ENCODE results near the gene KRT84. TPM values are rescaled to one million over a fixed set of nuclear protein-coding genes. Genes with fewer than 3 reads are reported as not detected.

KRT84 gene
- total and polyA plus RNA-seq, 11 donors = not detected

DNA sequence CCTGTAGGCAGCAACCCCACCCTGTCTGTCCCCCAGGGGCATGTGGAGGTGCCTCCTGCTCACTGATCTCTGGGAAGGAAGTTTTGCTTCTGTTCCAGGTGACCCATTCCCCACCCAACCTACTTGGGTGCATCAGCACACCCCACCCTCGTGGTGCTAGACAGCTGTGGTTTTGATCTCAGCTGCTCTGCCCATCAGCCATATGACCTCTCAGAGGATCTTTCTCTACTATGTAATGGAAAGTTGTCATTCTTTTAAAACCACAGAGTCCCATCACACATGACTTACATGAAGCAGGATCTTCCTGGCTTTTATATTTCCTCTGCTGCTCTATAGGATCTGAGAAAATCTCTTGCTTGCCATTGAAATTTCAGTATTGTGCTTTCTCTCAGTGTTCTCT, 34.2 kb upstream of the KRT84 start:
- TF ChIP-seq, protein P1, sequence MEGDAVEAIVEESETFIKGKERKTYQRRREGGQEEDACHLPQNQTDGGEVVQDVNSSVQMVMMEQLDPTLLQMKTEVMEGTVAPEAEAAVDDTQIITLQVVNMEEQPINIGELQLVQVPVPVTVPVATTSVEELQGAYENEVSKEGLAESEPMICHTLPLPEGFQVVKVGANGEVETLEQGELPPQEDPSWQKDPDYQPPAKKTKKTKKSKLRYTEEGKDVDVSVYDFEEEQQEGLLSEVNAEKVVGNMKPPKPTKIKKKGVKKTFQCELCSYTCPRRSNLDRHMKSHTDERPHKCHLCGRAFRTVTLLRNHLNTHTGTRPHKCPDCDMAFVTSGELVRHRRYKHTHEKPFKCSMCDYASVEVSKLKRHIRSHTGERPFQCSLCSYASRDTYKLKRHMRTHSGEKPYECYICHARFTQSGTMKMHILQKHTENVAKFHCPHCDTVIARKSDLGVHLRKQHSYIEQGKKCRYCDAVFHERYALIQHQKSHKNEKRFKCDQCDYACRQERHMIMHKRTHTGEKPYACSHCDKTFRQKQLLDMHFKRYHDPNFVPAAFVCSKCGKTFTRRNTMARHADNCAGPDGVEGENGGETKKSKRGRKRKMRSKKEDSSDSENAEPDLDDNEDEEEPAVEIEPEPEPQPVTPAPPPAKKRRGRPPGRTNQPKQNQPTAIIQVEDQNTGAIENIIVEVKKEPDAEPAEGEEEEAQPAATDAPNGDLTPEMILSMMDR (IDR thresholded peaks at IDR 0.05) = no peak
- no peak for TF ChIP-seq POLR2A (IDR thresholded peaks at IDR 0.05)
- no peak overlapping the region for H3K27ac ChIP-seq
- no peak overlapping the region for H3K4me3 ChIP-seq
- no peaks in the 10 kb centered on the region for H3K36me3 ChIP-seq
- no peaks in the 10 kb centered on the region for H3K9me3 ChIP-seq
- DNase-seq = no peak
- intact Hi-C loops (cut with DNase I) = loop anchor here in 1 of 10 donors (10.0 kb wide), 1 partner anchor 75 kb away; the partner anchor contains the start of gene KRT6A
- WGBS, 4 donors = 42 to 67% (median 53%) methylated on average over 1 of the region's 1 CpG
- H3K27me3 ChIP-seq = peaks cover 0 to 7% (median 0%) of the 10 kb centered on the region in 9 donors
- peaks cover 0 to 21% (median 0%) of the 10 kb centered on the region in 12 donors for H3K4me1 ChIP-seq
- ATAC-seq = no peak

DNA sequence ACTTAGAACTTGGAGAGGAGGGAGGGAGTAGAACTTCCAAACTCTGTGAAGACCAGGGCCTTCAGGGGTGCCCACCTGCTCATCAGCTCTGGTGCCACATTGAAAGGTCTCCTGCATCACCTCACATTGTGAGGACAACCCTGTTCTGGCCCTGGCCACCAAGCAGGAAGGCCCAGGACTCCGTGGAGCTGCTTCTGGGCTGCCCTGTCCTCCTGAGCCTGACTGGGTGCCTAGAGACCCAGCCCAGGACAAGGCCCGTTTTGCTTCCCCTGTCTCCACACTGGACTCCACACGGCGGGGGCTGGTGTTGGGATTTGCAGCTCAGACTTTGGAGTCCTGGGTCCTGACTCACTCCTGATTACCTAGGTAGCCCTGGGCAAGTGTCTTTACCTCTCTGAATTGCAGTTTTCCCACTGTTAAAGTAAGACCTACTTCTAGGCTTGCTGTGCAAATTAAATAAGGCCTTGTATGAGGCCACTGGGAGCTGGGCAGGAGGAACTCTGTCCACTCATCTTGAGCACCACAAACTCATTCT, 33.2 kb upstream of the KRT84 start:
- WGBS, 4 donors = 82 to 89% (median 86%) methylated on average over 4 of the region's 4 CpGs
- ATAC-seq = no peak

DNA sequence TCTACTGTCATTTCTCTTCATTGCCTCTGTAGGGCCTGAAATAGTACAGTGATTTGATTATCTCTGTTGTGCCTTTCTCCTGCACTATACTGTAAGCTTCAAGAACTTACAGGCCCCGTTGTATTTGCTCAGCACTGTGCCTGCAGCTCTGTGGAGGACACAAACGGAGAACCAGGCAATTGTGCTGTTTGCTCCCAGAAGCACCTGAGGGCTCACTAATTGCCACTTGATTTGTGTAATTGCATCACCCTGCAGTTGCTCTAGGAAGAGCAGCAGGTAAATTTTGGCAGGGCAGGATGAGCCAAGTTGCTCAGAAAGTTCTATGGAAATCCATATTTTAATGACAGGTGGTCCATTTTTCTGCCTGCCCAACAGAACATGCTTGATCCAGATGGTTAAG, 32.3 kb upstream of the KRT84 start:
- H3K27ac ChIP-seq = peak overlapping the region in 8 of 12 donors; percentile 13 to 76 (median 60)
- H3K27me3 ChIP-seq = peaks cover 0 to 7% (median 0%) of the 10 kb centered on the region in 9 donors
- no peaks in the 10 kb centered on the region for H3K36me3 ChIP-seq
- WGBS, 4 donors = 73 to 79% (median 78%) methylated on average over 2 of the region's 2 CpGs
- no peaks in the 10 kb centered on the region for H3K9me3 ChIP-seq
- intact Hi-C loops (cut with DNase I) = loop anchor here in 1 of 10 donors (10.0 kb wide), 1 partner anchor 77 kb away; the partner anchor contains the start of gene KRT6A
- H3K4me1 ChIP-seq = peaks cover 0 to 21% (median 0%) of the 10 kb centered on the region in 12 donors
- TF ChIP-seq, protein P1 (IDR thresholded peaks at IDR 0.05) = no peak
- TF ChIP-seq POLR2A (IDR thresholded peaks at IDR 0.05) = no peak
- ATAC-seq = no peak
- H3K4me3 ChIP-seq = no peak overlapping the region
- no peak for DNase-seq

More for the DNA sequence above, 33.2 kb upstream of the KRT84 start:
- intact Hi-C loops (cut with DNase I) = loop anchor here in 1 of 10 donors (10.0 kb wide), 1 partner anchor 76 kb away; the partner anchor contains the start of gene KRT6A
- Histone ChIP-seq H3K4me3 (no peak overlapping the region), H3K36me3 (no peaks in the 10 kb centered on the region), H3K27me3 (peaks cover 0 to 7% (median 0%) of the 10 kb centered on the region in 9 donors), H3K9me3 (no peaks in the 10 kb centered on the region), H3K27ac (no peak overlapping the region), H3K4me1 (peaks cover 0 to 21% (median 0%) of the 10 kb centered on the region in 12 donors)
- TF ChIP-seq POLR2A (IDR thresholded peaks at IDR 0.05) = no peak
- TF ChIP-seq, protein P1 (IDR thresholded peaks at IDR 0.05) = no peak
- DNase-seq = no peak

DNA sequence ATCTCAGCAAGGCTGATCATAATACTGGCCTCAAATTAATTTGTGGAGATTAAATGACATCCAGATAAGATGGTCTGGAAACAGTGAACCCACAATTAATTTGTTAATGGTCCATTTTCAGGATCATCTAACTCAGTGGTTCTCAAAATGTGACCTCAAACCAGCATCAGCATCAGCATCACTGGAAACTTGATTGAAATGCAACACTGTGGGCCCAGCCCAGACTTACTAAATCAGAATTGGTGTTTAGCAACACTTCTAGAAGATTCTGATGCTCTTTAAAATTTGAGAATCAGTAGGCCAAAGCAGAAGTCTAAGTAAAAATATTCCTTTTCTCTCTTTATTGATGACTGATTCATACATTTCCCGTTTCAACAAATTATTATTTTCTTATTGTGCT, 31.3 kb upstream of the KRT84 start:
- intact Hi-C loops (cut with DNase I) = loop anchor here in 1 of 10 donors (10.0 kb wide), 1 partner anchor 78 kb away; the partner anchor contains the start of gene KRT6A
- H3K36me3 ChIP-seq = no peaks in the 10 kb centered on the region
- peaks cover 0 to 21% (median 0%) of the 10 kb centered on the region in 12 donors for H3K4me1 ChIP-seq
- H3K4me3 ChIP-seq = no peak overlapping the region
- DNase-seq (no peak), ATAC-seq (peak in 2 of 4 donors; percentile 51 to 57)
- no peaks in the 10 kb centered on the region for H3K9me3 ChIP-seq
- no peak for TF ChIP-seq POLR2A (IDR thresholded peaks at IDR 0.05)
- TF ChIP-seq, protein P1 (IDR thresholded peaks at IDR 0.05) = no peak
- peaks cover 0 to 5% (median 0%) of the 10 kb centered on the region in 9 donors for H3K27me3 ChIP-seq
- peak overlapping the region in 10 of 12 donors; percentile 29 to 76 (median 58) for H3K27ac ChIP-seq
- WGBS, 4 donors = 70 to 91% (median 77%) methylated on average over 1 of the region's 1 CpG
